Measurements from ENCODE around the gene NUP62. TPM values are rescaled to one million over a fixed set of nuclear protein-coding genes. Genes with fewer than 3 reads are reported as not detected.
A peak's percentile ranks its signal among the peaks of the same experiment; 100 is the strongest.

Gene NUP62
- total RNA-seq, 6 experiments from 2014 or later: 9.3 to 55.5 (median 32.6) TPM

DNA sequence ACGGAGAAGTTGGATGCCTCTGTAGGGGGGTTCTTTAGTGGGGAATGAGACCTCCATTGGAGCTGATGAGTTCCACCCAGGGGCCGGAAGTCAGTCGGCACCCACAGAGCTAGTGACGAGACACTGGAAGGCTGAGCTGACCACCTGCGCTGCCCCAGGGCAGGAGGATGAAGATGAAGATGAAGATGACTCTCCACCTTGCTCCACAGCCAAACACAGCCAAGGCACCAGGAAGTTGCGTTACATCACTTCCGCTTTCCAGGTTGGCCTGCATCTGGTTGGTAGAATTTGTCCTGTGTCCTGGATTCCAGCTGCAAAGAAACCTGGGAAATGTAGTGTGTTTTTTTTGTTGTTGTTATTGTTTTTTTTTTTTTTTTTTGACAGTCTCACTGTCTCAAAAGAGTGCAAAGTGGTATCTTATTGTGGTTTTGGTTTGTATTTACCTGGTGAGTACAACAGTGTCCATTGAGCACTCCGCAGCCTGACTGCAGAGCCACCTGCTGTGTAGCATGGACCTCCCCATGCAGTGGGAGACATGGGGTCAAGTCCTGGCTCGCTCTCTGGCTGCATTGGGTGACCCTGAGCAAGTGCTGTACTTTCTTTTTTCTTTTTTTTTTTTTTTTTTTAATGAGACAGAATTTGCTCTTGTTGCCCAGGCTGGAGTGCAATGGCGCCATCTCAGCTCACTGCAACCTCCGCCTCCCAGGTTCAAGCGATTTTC, 49.9 kb downstream of the NUP62 start:
- no peaks in the 10 kb centered on the region for H3K27me3 ChIP-seq
- WGBS (ENCODE audit: insufficient coverage, low coverage, low lambda C conversion rate, missing lambda C conversion rate): 92% methylated on average over 10 of the region's 12 CpGs
- ATAC-seq (no peak), DNase-seq (peak in 2 of 3 donors; percentile 25 to 52)
- no peak overlapping the region for H3K27ac ChIP-seq
- TF ChIP-seq POLR2A (IDR thresholded peaks at IDR 0.05) (no peak), CTCF (IDR thresholded peaks at IDR 0.05) (no peak)
- intact Hi-C loops (cut with DNase I): no loop called here
- peaks cover 0 to 17% (median 8%) of the 10 kb centered on the region in 4 donors for H3K4me1 ChIP-seq
- no peaks in the 10 kb centered on the region for H3K9me3 ChIP-seq
- H3K36me3 ChIP-seq: peaks cover 3 to 51% (median 30%) of the 10 kb centered on the region in 4 donors
- no peak overlapping the region for H3K4me3 ChIP-seq

- no peak for TF ChIP-seq POLR2A (IDR thresholded peaks at IDR 0.05)
- TF ChIP-seq CTCF (IDR thresholded peaks at IDR 0.05): no peak
- Histone ChIP-seq H3K9me3 (no peaks in the 10 kb centered on the region), H3K27ac (peak overlapping the region in 1 of 3 donors; percentile 97), H3K36me3 (peaks cover under 1 to 44% (median 25%) of the 10 kb centered on the region in 4 donors), H3K4me3 (no peak overlapping the region), H3K27me3 (no peaks in the 10 kb centered on the region), H3K4me1 (peaks cover 0 to 17% (median 8%) of the 10 kb centered on the region in 4 donors)
- DNase-seq (peak in 2 of 3 donors; percentile 30 to 55), ATAC-seq (no peak)
- intact Hi-C loops (cut with DNase I): no loop called here
- 100% methylated on average over 1 of the region's 9 CpGs for WGBS (ENCODE audit: insufficient coverage, low coverage, low lambda C conversion rate, missing lambda C conversion rate)
These were observed 50.6 kb downstream of the NUP62 start for GRCh38 chr19:49878744-49879070.

DNA sequence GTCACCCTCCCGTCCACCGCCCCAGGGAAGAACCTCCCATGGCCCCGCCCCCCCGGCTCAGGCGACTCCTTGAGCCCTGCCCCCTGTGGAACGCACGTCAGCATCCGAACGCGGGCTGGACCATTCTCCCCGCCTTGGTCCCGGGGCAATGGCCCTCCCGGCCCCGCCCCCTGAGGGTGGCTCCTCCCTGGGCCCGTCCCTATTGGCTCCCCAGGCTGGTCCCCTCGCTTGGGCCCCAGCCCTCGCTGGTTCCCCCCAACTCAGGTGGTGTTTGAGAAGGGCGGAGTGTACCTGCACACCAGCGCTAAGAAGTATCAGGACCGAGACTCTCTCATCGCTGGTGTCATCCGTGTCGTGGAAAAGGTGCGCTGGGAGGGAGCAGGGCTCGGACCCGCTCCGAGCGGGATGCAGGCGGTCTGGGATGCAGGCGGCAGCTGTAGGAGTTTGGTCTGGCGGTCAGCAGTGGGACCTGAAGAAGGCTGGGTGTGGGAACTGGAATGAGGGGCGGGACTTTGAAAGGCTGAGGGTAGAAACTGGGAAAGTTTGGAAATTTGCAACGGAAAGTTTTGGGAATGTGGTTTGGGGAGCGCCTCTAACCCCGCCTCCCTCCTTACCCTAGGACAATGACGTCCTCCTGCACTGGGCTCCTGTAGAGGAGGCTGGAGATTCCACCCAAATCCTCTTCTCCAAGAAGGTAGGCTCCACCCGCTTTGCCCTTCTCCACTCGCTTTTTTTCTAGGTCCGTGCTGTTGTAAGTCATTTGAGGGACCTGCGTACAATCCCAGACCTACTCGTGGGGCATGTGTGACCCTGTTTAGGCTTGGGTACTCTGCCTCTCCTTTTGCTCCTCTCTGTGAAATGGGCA, 51.2 kb downstream of the NUP62 start:
- intact Hi-C loops (cut with DNase I): no loop called here
- Histone ChIP-seq H3K27ac (peak overlapping the region; percentile 97 to 99 (median 98)), H3K9me3 (no peaks in the 10 kb centered on the region), H3K36me3 (peaks cover 0 to 38% (median 22%) of the 10 kb centered on the region in 4 donors), H3K4me3 (peak overlapping the region; percentile 77 to 88 (median 88)), H3K27me3 (no peaks in the 10 kb centered on the region), H3K4me1 (peaks cover 0 to 17% (median 8%) of the 10 kb centered on the region in 4 donors)
- no peak for TF ChIP-seq POLR2A (IDR thresholded peaks at IDR 0.05)
- TF ChIP-seq CTCF (IDR thresholded peaks at IDR 0.05): no peak
- WGBS (ENCODE audit: insufficient coverage, low coverage, low lambda C conversion rate, missing lambda C conversion rate): 30% methylated on average over 6 of the region's 41 CpGs
- DNase-seq (peak; percentile 99 to 100 (median 100)), ATAC-seq (peak; percentile 69 to 81 (median 76))

DNA sequence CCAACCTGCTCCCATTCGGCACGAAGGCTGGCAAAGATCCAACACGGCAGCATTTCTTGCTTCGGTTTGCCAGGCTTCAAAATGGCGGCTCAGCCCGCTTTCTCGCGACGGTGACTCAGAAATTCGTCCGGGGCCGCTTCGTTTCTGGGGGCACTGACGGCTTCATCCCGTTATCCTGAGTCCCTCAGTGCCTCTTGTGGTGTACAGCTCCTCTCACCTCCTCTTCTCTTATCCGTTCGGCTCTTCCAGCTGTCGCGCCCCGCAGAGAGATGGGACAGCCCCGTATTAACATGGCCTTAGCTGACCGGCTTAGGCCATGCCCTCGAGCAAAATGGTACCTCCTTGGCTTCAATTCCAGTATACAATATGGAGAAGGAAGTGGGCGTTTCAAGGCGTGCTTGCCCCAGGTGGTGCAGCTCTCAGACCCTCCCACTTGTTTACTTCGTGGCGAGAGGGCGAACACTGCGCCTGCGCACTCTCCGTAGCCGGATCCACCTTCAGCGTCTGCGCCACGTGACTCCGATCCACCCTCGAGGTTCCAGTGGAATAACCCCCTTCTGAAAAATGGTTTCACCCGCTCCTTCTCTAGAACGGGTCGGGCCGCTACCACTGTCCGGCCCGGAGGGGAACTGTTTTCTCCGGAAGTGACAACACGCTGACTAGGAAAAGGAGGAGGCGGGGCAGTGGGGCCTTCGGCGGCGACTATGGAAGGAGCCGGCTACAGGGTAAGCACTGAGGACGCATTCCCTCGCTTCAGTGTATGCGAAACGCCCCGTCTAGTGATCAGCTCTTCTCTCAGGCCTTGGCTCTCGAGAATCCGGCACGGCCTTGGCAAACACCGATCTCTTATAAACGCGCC, 52.1 kb downstream of the NUP62 start, which contains the start of the genes AKT1S1 and TBC1D17:
Gene AKT1S1 (minus strand): TSS at position 336 of the 859 bp plus-strand sequence. CDS start 4,060 bp downstream, outside the sequence.
Gene TBC1D17 (plus strand): TSS at position 683 of the 859 bp plus-strand sequence. CDS start 22 bp downstream, at position 705.
- Histone ChIP-seq H3K27me3 (no peaks in the 10 kb centered on the region), H3K4me1 (peaks cover 0 to 17% (median 8%) of the 10 kb centered on the region in 4 donors), H3K9me3 (no peaks in the 10 kb centered on the region), H3K36me3 (peaks cover 0 to 30% (median 14%) of the 10 kb centered on the region in 4 donors), H3K4me3 (peak within 1 kb of the TSS; percentile 77 to 88 (median 88)), H3K27ac (peak within 1 kb of the TSS; percentile 97 to 99 (median 98))
- TF ChIP-seq POLR2A (IDR thresholded peaks at IDR 0.05): peak; percentile 83
- TF ChIP-seq CTCF (IDR thresholded peaks at IDR 0.05): no peak
- ATAC-seq (peak; percentile 74 to 86 (median 82)), DNase-seq (peak; percentile 99 to 100 (median 99))
- WGBS (ENCODE audit: insufficient coverage, low coverage, low lambda C conversion rate, missing lambda C conversion rate): under 1% methylated on average over 32 of the region's 61 CpGs
- intact Hi-C loops (cut with DNase I): no loop called here

Data from right lobe of liver (tissue), 6 donors.